Measurements from ENCODE around the gene TMEM117.

Gene TMEM117

DNA sequence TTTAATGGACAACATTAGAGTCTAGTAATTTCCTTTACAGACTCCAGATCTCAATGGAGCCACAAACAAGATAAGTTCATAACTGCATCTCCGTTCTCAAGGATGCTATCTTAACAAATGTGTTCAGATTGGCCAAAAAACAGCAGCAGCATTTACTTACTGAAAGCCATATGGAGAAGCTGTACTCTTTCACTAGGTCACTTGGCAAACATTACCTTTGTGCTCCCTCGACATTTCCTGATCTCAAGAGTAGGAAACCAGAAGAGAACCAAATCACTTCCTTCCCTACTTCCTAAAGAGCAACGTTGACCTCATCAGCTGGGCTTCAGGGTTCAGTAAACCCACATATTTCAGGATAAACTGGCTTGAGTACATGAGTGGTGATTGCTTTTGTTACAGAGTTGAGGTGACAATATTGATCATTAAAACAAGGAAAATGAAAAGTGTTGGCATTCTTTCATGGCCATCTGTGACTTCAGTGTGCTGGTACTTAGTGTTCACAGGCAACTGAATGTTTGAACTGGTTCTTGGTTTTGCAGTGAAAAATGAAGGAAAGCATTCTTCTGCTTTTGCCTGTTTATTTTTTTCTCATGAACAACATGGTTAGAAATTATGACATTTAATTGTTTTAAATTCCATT lies 449.6 kb downstream of the TMEM117 start:
- no peak overlapping the region for H3K4me3 ChIP-seq (ENCODE audit: low read depth, low read length)

DNA sequence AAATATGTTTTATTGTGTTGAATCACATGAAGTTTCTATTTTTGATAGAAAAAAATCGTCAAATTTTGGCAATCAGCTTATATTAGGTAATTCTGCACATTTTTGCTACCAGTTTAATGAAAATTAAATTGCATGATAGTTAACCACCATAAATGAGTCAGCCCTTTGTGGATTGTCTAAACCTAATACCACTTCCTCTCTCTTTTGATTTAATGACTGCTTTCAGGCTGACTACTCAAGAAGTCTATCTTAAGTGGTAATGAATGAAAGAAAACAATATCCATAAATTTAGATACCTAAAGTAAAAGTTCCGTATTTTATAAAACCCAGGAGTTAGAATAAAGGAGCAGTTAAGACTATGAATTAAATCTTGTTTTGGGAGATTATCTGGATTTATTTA lies 450.5 kb downstream of the TMEM117 start:
- H3K4me3 ChIP-seq (ENCODE audit: low read depth, low read length): no peak overlapping the region

DNA sequence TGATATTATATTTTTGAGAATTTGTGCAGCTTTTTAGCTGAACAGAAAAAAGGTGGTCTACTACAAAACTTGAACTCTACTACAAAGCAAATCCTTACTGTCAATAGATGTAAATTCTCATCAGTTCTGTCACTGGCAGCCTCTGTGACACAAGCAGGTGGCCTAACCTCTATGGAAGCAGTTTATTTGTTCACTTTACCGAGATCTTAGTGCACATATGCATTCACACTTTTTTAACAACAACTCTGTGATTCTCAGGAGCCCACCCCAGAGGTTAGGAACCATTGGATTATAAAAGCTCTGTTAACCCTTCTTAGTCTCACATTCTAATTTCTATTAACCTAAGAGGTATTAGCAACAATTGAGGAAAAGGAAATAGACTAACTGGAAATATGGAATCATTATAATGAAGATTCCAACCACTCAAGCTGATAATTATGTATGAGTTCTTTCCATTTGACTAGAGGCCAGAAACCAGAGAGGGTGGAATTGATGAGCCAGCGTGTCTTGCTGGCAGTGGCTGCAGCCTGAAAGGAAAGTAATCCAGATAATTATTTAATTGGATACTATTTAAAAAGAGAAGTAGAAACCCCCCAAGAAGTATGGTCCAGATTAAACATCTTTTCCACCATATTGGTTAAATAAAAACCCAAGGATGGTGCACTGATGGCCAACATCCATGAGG lies 451.1 kb downstream of the TMEM117 start:
- H3K4me3 ChIP-seq (ENCODE audit: low read depth, low read length): no peak overlapping the region

DNA sequence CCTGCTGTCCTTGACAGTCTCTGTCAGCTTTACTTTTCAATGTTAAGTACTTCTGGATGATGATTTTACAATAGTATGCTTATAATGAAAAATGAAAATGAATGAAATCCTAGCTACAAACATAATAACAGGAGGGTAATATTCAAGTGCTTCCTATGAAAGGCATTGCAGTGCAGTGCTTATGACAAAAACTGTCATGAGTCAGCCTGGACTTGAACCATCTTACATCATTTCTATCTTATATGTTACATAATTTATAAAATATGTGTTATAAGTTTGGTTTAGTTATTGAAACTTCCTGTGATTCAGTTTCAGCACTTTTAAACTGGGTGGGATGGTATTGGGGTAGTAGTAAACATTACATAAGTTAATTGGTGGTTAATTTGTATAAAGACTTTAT lies 451.7 kb downstream of the TMEM117 start:
- H3K4me3 ChIP-seq (ENCODE audit: low read depth, low read length): no peak overlapping the region

DNA sequence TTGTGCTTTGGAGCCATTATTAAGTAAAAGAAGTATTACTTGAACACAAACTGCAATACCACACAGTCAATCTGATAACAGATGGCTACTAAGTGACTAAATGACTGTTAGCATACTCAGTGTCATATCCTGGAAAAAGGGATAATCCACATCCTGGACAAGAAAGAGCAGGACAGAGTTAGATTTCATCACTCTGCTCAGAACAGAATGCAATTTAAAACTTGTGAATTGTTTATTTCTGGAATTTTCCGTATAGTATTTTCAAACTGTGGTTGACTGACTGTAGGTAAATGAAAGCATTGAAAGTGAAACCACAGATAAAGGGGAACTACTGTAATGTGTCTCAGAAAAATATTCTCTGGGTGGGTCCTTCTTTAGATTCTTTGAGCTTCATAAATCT lies 458.8 kb downstream of the TMEM117 start:
- H3K4me3 ChIP-seq (ENCODE audit: low read depth, low read length): no peak overlapping the region

DNA sequence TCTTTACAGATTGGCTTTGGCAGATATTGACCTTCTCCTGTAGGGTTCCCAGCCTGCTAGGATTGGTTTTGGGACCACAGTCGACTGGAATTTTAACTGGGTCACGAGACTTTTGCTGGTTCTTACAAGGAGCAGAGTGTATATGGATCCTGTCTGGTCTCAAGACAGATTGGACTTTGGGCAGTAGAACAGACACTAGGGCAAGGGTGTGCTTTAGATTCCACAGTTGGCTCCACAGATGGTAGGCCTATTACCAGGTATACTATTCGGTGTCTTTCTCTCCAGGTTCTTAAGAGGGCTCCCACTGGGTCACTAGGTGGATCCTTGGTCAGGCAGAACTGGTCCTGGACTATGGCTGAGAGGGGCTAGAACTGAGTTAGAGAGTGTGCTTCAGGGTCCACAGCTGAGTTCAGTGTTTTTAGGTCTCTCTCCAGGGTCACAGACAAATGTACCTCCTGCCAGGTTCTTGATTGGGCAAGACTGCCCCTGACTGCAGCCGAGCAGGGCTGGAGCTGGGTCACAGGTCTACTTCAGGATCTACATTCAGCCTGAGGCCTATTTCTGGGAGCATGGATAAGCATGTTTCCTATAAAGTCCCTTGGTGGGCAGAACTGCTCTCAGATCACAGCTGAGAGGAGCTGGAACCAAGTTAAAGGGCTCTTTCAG lies 460.2 kb downstream of the TMEM117 start:
- H3K4me3 ChIP-seq (ENCODE audit: low read depth, low read length): no peak overlapping the region

DNA sequence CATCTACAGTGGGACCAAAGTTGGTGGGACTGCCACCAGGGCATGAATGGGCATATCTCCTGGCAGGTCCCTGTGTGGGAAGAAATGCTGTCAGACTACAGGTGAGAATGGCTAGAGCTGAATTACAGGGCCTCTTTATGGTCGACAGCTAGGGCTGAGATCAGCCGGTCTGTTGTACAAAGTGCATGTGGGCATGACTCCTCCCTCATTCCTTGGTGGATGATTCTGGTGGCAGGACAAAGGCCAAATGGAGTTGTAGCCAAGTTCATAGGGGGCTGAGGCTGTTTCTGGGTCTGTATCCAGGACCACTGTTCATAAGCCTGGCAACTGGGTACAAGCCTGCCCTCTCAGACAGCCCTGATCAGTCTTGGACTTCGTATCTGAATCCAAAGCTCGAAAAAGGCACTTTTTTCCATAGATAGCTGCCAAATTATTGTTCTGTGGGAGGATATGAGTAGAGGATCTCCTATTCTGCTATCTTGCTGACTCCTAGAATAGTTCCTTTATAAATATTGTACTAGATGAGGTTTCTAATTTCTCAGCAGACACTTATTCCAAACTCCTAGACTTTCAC lies 460.8 kb downstream of the TMEM117 start:
- no peak overlapping the region for H3K4me3 ChIP-seq (ENCODE audit: low read depth, low read length)

DNA sequence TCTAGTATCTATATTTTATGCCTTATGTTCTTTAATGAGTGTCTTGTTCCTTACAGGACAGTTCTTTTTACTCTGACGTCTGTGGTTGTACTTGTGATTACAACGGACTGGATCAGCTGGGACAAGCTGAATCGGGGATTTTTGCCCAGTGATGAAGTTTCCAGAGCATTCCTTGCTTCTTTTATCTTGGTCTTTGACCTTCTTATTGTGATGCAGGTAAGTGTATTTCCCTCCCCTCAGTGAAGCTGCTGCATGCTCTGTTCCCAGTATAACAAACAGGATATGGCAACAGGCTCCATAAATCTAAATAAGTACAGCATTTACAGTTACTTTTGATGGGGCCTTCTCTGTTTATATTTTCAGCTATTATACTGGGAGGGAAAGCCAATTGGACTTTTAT lies 463.6 kb downstream of the TMEM117 start:
- no peak overlapping the region for H3K4me3 ChIP-seq (ENCODE audit: low read depth, low read length)

DNA sequence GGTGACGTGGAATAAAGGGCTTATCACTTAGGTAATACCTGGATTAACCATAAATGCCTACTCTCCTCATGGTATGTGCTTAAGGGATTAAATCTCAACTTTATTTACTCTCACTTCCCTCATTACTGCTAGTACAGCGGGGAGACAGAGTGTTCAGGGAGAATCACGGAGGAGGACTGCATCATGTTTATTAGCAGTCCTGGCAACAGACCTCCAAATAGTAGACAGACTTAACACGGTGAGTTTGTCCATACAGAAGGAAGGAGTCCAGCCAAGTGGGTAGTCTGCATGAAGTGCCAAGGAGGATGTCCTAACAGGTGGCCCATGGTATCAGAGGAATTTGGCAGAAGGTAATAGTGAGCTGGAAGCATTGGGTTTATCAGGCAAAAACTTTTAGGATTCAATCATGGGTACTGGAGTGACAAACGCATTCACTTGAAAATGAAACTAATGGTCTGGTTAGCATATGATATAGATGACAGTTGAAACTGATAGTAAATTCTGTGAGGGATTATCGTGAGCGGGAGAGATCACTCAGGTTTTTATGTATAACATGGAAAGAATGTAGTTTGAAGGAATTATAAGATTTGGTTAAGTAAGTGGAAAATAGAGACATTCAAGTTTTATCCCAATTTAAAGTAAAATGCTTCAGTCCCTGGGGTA lies 471.8 kb downstream of the TMEM117 start:
- H3K4me3 ChIP-seq (ENCODE audit: low read depth, low read length): no peak overlapping the region

DNA sequence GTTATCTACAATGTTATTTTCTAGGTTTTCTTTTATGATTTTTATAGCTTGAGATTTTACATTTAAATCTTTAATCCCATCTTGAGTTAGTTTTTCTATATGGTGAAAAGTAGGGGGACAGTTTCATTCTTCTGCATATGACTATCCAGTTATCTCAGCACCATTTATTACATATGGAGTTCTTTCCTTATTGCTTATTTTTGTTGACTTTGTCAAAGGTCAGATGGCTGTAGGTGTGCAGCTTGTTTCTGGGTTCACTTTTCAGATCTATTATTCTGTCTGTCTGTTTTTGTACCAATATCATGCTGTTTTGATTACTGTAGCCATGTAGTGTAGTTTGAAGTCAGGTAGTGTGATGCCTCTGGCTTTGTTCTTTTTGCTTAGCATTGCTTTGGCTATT lies 477.3 kb downstream of the TMEM117 start:
- no peak overlapping the region for H3K4me3 ChIP-seq (ENCODE audit: low read depth, low read length)

DNA sequence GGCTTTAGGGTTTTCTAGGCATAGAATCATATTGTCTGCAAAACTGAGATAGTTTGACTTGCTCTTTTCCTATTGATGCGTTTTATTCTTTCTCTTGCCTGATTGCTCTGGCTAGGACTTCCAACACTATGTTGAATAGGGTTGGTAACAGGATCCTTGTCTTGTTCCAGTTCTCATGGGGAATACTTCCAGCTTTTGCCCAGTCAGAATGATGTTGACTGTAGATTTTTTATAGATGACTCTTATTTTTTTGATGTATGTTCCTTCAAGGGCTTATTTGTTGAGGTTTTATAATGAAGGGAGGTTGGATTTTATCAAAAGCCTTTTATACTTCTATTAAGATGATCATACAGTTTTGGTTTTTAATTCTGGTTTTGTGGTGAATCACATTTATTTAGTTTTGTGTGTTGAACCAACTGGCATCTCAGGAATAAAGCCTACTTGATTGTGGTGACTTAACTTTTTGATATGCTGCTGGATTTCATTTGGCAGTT lies 478.2 kb downstream of the TMEM117 start:
- H3K4me3 ChIP-seq (ENCODE audit: low read depth, low read length): no peak overlapping the region

DNA sequence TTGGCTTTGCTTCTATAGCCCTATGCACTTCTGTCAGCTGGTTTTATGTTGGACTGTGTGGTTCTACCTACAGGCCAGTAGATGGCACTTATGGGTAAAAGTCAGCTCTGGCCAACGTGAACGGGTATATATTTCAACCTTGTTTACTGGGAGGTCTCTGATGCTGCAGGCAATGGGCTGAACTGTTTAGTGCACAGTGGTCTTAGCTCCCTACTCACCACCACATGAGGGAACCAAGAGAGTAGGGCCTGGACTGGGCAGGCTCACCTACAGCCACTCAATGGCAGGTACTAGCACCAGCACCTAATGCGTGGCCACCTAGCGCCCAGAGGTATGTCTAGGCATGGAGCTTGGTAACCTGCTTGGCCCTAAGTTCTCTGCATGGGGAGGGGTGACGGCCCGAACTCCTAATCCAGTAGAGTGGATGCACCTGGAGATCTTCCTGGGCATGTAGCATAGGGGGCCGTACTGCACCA lies 481.8 kb downstream of the TMEM117 start:
- no peak overlapping the region for H3K4me3 ChIP-seq (ENCODE audit: low read depth, low read length)

DNA sequence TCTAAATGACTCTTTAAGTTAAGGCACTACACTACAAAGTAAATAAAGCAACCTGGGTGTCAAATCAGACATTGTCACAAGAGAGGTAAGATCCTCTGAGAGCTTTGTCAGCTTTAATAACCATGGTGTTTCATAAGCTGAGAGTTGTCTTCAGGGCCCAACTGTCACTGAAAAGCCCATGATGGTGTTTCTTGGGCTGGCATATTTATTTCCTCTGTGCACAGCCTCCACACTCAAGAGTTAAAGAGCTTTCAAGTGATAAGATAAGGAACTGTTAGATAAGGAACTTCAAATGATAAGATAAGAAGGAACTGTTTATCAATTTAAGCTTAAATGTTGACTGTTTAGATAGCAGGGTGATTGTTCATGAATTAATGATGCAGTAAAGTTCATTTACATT lies 495.4 kb downstream of the TMEM117 start:
- H3K4me3 ChIP-seq (ENCODE audit: low read depth, low read length): no peak overlapping the region

DNA sequence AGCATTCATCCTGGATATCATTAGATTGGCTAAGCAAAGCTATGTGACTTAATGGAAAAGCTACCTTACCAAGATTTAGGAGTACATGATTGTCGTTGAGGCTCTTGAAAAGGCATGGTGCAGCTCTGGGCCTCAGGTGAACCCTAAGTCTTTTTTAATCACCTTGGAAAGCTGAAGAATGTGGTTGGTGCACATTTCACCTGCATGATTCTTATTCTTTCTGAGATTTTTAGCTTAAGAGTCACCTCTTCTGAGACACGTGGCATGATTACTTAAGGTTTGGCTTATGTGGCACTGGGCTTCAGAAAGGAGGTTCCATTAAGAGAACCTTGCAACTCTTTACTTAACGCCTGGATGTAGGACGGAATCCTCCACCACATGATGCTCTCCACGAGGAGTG lies 498.5 kb downstream of the TMEM117 start:
- H3K4me3 ChIP-seq (ENCODE audit: low read depth, low read length): no peak overlapping the region

DNA sequence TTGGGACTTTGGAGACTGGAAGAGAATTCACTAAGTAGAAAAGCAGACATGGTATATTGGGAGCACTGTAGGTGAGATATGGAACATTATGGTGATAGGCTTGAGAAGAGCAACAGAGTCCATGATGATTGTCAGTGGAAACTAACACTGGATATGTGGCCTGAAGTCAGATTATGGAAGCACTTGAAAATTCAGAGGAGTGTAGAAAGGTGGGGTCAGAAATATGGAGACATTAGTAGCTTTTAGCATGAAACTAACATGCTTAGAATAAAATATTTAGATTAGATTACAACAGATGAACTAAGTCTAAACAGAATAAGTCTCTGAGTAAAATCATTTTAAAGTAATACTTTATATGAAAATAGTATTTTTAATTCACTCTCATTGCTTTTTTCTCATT lies 499.1 kb downstream of the TMEM117 start:
- no peak overlapping the region for H3K4me3 ChIP-seq (ENCODE audit: low read depth, low read length)

DNA sequence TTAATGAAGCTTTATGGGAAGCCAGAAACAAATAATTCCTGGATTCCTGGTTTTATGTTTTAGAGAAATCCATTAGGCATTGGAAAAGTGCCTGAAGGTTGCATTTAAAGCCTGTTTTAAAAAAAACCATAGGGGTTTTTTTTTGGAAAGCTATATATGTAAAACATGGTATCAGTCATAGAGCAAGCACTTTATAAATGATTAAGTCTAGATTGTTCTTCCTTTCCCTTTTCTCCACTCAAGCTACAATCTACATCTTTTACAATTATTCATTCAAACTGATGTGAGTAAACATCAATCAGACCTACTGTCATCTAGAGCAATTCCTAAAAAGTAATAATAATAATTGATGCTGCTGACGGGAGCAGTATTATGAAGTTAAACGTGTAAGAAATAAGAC lies 500.7 kb downstream of the TMEM117 start:
- H3K4me3 ChIP-seq (ENCODE audit: low read depth, low read length): no peak overlapping the region

DNA sequence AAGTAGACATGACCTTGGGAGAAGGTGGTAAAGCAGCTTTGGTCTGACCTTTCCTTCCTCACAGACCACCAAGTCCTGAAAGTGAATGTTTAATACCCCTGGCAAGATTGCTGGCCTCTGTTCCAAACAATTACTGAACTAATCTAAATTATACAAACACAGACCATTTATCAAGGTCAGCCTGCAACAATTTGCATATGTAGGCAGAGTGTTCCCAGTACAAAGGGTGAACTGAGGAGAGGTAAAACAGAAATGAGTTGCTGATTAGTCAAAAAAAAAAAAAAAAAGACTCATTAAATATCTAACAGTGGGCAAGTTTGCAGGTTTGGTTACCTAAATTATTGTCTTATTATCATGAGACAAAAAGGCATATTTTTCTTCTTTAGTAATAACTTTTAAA lies 506.5 kb downstream of the TMEM117 start:
- no peak overlapping the region for H3K4me3 ChIP-seq (ENCODE audit: low read depth, low read length)

DNA sequence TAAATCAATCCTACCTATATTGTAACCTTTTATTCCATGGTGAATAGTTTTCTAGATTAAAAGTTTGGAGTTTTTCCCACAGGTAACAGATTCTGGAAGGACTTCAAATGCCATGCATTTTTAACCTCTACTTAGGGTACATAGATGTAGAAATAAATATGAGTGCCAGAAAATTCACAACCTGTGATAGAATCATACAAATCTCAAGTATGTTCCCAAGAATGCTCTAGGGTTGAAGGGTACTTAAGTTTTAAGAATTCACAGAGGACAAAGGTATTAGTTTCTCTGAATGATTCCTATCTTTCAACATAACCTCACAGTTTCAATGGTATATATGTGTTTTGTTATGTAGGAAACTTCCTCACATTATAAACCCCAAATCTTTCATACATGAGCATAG lies 511.3 kb downstream of the TMEM117 start:
- no peak overlapping the region for H3K4me3 ChIP-seq (ENCODE audit: low read depth, low read length)

DNA sequence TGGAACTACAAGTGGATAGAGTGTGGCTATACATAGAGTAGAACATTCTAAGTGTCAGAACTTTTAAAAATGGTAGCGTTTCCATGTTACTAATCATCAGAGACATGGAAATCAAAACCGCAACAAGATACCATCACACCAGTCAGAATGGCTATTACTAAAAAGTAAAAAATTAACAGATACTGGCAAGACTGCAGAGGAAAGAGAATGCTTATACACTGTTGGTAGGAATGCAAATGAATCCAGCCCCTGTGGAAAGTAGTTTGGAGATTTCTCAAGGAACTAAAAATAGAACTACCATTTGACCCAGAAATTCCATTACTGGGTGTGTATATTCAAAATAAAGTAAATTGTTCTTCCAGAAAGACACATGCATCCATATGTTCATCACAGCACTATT lies 521.6 kb downstream of the TMEM117 start:
- no peak overlapping the region for H3K4me3 ChIP-seq (ENCODE audit: low read depth, low read length)

DNA sequence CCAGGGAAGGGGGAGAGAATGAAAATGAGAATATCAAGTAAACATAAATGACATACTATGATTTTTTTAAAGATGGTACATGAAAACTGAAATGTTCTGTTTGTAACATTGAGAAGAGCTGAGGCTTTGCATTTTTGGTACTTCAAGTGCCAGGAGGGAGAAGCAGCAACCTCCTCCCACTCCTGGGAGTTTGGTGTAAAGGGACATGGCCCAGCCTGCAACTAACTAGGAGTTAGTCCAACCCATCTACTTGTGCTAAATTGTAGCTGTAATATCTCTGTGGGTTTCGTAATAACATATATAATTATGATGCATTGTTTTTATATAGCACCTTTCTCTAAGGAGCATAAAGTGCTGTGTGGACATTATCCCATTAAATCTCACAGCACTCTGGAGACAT lies 522.8 kb downstream of the TMEM117 start:
- no peak overlapping the region for H3K4me3 ChIP-seq (ENCODE audit: low read depth, low read length)

DNA sequence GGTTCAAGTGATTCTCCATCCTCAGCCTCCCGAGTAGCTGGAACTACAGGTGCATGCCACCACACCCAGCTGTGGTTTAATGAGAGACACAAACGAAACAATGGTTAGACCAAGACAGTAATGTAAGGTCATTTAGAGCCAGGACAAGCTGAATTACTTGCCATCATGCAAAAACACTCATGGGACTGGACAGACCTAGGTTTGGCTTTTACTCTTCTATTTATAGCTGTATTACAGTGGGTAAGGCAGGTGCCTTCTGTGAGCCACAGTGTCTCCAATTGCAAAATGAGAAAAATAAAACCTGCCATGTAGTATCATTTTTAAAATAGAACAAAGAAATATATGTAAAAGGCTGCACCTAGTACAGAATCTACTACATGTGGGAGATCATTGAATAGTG lies 527.1 kb downstream of the TMEM117 start:
- no peak overlapping the region for H3K4me3 ChIP-seq (ENCODE audit: low read depth, low read length)

Measured in iPS-11a (cell line).